ENCODE data around the gene NKX3-2.

Gene NKX3-2

DNA sequence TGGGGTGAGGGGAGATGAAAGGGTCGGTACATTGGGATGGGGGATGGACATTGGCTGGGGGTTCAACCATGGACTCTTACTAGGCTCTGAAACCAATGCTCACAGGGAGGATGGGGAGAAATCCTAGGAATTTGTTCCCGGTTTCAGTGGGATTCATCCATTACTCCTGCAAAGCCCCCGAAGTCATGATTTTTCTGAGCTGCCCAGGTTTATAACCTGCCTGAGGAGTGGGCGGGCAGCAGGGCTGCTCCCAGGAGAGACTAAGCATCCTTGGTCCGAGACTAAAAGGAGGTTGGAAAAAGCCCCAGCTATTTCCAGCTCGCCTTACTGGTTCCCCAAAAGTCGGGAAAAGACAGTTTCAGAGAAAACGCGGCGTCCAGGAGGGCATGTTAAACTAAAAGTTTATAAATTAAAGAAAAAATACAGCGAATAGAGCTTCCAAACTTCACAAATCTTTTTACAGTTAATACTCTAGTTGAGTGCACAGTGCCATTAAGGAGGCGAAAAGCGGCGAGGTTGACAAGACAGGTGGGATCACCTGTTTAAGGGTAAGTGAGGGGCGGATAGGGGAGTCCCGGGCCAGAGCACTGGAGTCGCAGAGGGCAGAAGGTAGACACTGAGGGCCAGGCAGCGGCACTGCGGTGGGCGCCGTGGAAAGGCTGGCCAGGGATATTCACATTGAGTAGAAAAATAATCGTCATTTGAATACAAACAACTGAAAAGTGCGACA is 3.7 kb downstream of the NKX3-2 start:
- peaks cover 93% of the 10 kb centered on the region for H3K27me3 Mint-ChIP-seq (ENCODE audit: low read depth)
- peak overlapping the region; percentile 34 to 66 (median 63) for H3K4me3 Mint-ChIP-seq
- peaks cover 4% of the 10 kb centered on the region for H3K36me3 Mint-ChIP-seq (ENCODE audit: low read depth)
- H3K27ac Mint-ChIP-seq = no peak overlapping the region
- peaks cover 5% of the 10 kb centered on the region for H3K9me3 Mint-ChIP-seq
- TF ChIP-seq, protein P1, sequence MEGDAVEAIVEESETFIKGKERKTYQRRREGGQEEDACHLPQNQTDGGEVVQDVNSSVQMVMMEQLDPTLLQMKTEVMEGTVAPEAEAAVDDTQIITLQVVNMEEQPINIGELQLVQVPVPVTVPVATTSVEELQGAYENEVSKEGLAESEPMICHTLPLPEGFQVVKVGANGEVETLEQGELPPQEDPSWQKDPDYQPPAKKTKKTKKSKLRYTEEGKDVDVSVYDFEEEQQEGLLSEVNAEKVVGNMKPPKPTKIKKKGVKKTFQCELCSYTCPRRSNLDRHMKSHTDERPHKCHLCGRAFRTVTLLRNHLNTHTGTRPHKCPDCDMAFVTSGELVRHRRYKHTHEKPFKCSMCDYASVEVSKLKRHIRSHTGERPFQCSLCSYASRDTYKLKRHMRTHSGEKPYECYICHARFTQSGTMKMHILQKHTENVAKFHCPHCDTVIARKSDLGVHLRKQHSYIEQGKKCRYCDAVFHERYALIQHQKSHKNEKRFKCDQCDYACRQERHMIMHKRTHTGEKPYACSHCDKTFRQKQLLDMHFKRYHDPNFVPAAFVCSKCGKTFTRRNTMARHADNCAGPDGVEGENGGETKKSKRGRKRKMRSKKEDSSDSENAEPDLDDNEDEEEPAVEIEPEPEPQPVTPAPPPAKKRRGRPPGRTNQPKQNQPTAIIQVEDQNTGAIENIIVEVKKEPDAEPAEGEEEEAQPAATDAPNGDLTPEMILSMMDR (IDR thresholded peaks at IDR 0.05; ENCODE audit: unreplicated experiment in 3 of 3) = no peak
- H3K4me1 Mint-ChIP-seq = peaks cover 6% of the 10 kb centered on the region

DNA sequence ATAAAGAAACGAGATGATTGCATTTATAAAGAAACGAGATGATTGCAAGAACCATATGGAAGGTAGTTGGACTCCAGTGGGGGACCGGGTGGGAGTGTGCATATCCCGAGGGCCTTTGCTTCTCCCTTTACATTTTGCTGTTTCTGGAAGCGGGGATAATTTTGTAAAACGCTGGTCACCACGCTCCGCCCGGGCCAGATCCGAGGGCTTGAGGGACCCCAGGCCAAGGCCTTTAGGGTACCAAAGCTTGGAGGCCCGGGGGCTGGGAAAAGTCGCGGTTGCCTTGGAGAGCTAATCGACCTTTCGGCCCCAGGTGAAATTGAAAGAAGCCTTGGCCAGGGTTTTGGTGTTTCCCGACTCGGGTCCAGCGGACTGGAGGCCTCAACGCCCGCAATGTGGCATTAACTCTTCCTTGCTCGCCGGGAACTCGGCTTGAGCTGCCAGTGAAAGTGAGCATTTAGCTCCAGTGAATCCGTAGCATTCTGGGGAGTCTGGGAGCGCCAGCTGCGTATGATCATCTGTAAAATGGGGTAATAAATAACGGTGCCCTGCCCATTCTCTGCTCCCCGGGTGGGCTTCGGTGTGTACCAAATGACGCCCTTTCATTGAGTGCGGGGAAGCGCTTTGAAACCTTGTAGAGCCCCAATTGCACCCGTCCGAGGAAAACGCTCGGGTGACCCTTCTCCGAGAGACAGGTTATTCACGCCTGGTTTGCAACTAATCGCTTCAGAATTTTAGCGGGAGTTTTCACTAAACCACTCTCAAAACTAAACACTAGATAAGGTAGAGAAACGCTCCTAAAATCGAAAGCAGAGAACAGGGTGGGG is 4.5 kb downstream of the NKX3-2 start:
- H3K9me3 Mint-ChIP-seq = peaks cover 5% of the 10 kb centered on the region
- peaks cover 93% of the 10 kb centered on the region for H3K27me3 Mint-ChIP-seq (ENCODE audit: low read depth)
- peaks cover under 1% of the 10 kb centered on the region for H3K4me1 Mint-ChIP-seq
- H3K36me3 Mint-ChIP-seq (ENCODE audit: low read depth) = peaks cover 4% of the 10 kb centered on the region
- TF ChIP-seq, protein P1 (IDR thresholded peaks at IDR 0.05; ENCODE audit: unreplicated experiment in 3 of 3) = no peak
- H3K27ac Mint-ChIP-seq = no peak overlapping the region
- H3K4me3 Mint-ChIP-seq = peak overlapping the region in 1 of 3 experiments; percentile 15

DNA sequence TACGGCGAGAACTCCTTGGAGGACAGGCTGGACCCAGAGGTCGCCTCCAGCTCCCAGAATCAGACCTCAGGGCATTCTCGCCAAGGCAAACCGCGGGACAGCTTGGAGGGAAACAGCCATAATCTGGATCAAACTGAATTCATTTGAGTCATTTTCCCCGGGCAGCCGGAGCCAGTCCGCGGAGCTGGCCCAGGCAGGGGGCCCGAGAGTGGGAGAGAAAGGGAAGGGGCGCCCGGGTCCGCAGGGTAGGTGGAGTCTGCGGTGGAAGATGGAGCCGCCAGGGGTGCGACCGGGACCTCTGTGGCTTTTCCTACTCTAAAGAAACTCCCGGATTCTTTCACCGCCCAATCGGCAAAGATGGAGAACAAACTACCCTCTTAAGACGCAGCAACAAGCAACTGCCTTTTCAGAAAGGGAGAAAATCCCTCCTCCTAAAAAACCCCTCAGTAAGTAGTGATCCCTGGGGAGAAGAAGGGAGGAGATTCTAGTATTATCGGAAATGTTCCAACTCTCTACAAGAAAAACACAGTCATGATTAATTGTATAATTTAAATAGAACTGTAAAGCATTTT is 5.2 kb downstream of the NKX3-2 start:
- TF ChIP-seq, protein P1 (IDR thresholded peaks at IDR 0.05; ENCODE audit: unreplicated experiment in 3 of 3) = no peak
- Mint-ChIP-seq H3K36me3 (ENCODE audit: low read depth) (peaks cover 4% of the 10 kb centered on the region), H3K27ac (no peak overlapping the region), H3K4me3 (peak overlapping the region in 1 of 3 experiments; percentile 32), H3K27me3 (ENCODE audit: low read depth) (peaks cover 98% of the 10 kb centered on the region), H3K4me1 (no peaks in the 10 kb centered on the region), H3K9me3 (peaks cover 5% of the 10 kb centered on the region)

DNA sequence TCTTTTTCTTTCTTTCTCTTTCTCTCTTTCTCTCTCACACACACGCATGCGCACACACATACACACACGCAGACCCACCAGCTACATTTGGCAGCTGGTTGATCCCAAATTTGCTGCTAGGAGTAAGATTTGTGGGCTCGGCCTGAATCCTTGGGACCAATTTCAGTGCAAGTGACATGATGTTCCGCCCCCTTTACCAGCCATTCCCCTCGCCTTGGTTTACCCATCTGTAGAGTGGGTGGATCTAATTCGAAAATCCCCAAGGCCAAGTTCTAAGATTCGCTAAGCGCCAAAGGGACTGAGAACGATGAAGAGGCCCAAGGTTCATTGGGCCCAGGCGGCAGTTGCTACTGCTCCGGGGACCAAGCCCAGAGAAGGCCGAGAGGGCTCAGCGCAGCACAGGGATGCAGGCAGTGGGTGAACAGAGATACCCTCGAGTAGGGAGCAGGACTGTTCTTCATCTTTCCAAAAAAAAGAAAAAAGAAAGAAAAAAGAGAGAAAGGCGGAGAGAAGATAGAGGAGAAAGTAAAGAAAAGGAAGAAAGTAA is 5.8 kb downstream of the NKX3-2 start:
- TF ChIP-seq, protein P1 (IDR thresholded peaks at IDR 0.05; ENCODE audit: unreplicated experiment in 3 of 3) = no peak
- Mint-ChIP-seq H3K4me3 (peak overlapping the region in 2 of 3 experiments; percentile 32 to 40), H3K4me1 (no peaks in the 10 kb centered on the region), H3K27me3 (ENCODE audit: low read depth) (peaks cover 99% of the 10 kb centered on the region), H3K9me3 (peaks cover 5% of the 10 kb centered on the region), H3K36me3 (ENCODE audit: low read depth) (peaks cover 4% of the 10 kb centered on the region), H3K27ac (no peak overlapping the region)

DNA sequence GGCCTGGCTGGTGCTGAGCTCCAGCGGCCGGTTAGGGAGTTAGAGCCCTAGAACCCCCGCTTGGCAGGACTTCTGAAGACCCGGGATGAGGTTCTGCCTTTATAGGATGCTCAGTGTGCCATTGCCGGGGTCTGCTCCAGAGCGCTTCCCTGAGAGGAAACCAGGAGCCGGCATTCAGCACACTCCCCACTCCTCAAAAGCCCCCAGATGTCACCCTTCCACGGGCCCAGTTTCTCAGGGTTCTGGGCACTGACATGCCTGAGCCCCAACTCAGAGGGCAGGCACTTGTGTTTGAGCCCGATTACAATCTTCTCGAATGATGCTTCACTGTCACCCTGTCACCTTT is 6.5 kb downstream of the NKX3-2 start:
- peaks cover 4% of the 10 kb centered on the region for H3K36me3 Mint-ChIP-seq (ENCODE audit: low read depth)
- H3K27me3 Mint-ChIP-seq (ENCODE audit: low read depth) = peaks cover 99% of the 10 kb centered on the region
- no peak overlapping the region for H3K27ac Mint-ChIP-seq
- peaks cover 5% of the 10 kb centered on the region for H3K9me3 Mint-ChIP-seq
- TF ChIP-seq, protein P1 (IDR thresholded peaks at IDR 0.05; ENCODE audit: unreplicated experiment in 3 of 3) = no peak
- no peak overlapping the region for H3K4me3 Mint-ChIP-seq
- H3K4me1 Mint-ChIP-seq = no peaks in the 10 kb centered on the region
